CD14-positive monocyte (primary cell): ENCODE measurements around the gene COL19A1. TPM values are rescaled to one million over a fixed set of nuclear protein-coding genes. Genes with fewer than 3 reads are reported as not detected.

Source experiments
- DNase-seq, 3 donors: peaks; one replicate each; pipeline ENCODE4 v3.0.0-alpha.2; 2011 to 2022
- H2AFZ ChIP-seq: 2 replicates; pipeline ENCODE4 v1.6.0; 2012; ENCODE audit warnings: mild to moderate bottlenecking, low read depth, low read length, inconsistent platforms; ENCODE audit not compliant: insufficient read depth, poor library complexity, severe bottlenecking
- H3K27ac ChIP-seq, 2 donors: 1 replicate in 1 of 2; 2 replicates in 1 of 2; pipeline ENCODE4 v1.5.1; 2012 to 2013; ENCODE audit warnings: low read length in 2 of 2, control low read depth in 1 of 2, inconsistent platforms in 1 of 2, low read depth in 1 of 2, mild to moderate bottlenecking in 1 of 2
- H3K27me3 ChIP-seq, 2 donors: one replicate each; pipeline versions ENCODE4 v1.6.0 to v1.6.1; 2011 to 2013; ENCODE audit warnings: low read length in 2 of 2; ENCODE audit not compliant: control insufficient read depth in 2 of 2, insufficient read depth in 2 of 2
- H3K36me3 ChIP-seq, 2 donors: replicated peaks in 1 of 2; 1 replicate in 1 of 2; 2 replicates in 1 of 2; pipeline versions ENCODE4 v1.5.1 to v1.6.1; 2012 to 2013; ENCODE audit warnings: low read length in 2 of 2, control low read depth in 1 of 2, inconsistent platforms in 1 of 2, mild to moderate bottlenecking in 1 of 2; ENCODE audit not compliant: insufficient read depth in 2 of 2, control insufficient read depth in 1 of 2
- H3K4me1 ChIP-seq, 2 donors: 1 replicate in 1 of 2; 2 replicates in 1 of 2; pipeline versions ENCODE4 v1.5.1 to v1.6.1; 2012 to 2013; ENCODE audit warnings: low read length in 2 of 2, control low read depth in 1 of 2, inconsistent platforms in 1 of 2, mild to moderate bottlenecking in 1 of 2, moderate library complexity in 1 of 2; ENCODE audit not compliant: insufficient read depth in 2 of 2, control insufficient read depth in 1 of 2
- H3K4me2 ChIP-seq: replicated peaks from 2 replicates; pipeline ENCODE3; 2012; ENCODE audit warnings: low read length, moderate library complexity, mild to moderate bottlenecking; ENCODE audit not compliant: poor library complexity, severe bottlenecking; ENCODE audit errors: extremely low read depth
- H3K4me3 ChIP-seq, 3 experiments: fragments of 200-600 bp in 1 of 3; sonication (generic) in 1 of 3; replicated peaks in 1 of 3; 1 replicate in 2 of 3; 2 replicates in 1 of 3; pipeline ENCODE4 v1.5.1; 2011 to 2013; ENCODE audit warnings: low read length in 3 of 3, mild to moderate bottlenecking in 3 of 3, control low read depth in 2 of 3, low read depth in 2 of 3, inconsistent platforms in 1 of 3, moderate library complexity in 1 of 3
- H3K79me2 ChIP-seq: 2 replicates; pipeline ENCODE4 v1.6.0; 2012; ENCODE audit warnings: mild to moderate bottlenecking, control low read depth, inconsistent platforms, low read length, moderate library complexity; ENCODE audit not compliant: insufficient read depth
- H3K9ac ChIP-seq: 2 replicates; pipeline ENCODE4 v1.6.0; 2017; ENCODE audit warnings: low read length, mild to moderate bottlenecking; ENCODE audit not compliant: insufficient read depth, poor library complexity, severe bottlenecking
- H3K9me3 ChIP-seq, 2 donors: replicated peaks in 1 of 2; 1 replicate in 1 of 2; 2 replicates in 1 of 2; pipeline versions ENCODE4 v1.5.1 to v1.6.1; 2012 to 2013; ENCODE audit warnings: low read length in 2 of 2, control low read depth in 1 of 2; ENCODE audit not compliant: control insufficient read depth in 1 of 2, insufficient read depth in 1 of 2
- H4K20me1 ChIP-seq: 2 replicates; pipeline ENCODE4 v1.6.0; 2012; ENCODE audit warnings: mild to moderate bottlenecking, low read length, control low read depth, moderate library complexity; ENCODE audit not compliant: insufficient read depth
- H3K27ac Mint-ChIP-seq, 7 donors: one replicate each; pipeline ENCODE4 v1.8.0; 2020; ENCODE audit warnings: mild to moderate bottlenecking in 7 of 7, mixed read lengths in 7 of 7, moderate library complexity in 6 of 7, inconsistent platforms in 2 of 7
- H3K27me3 Mint-ChIP-seq, 3 donors: one replicate each; pipeline ENCODE4 v1.8.0; 2021 to 2022; ENCODE audit warnings: low read depth in 3 of 3, mild to moderate bottlenecking in 3 of 3, mixed read lengths in 3 of 3, moderate library complexity in 3 of 3, inconsistent platforms in 1 of 3
- H3K36me3 Mint-ChIP-seq, 2 donors: one replicate each; pipeline ENCODE4 v1.8.0; 2020; ENCODE audit warnings: mixed read lengths in 2 of 2, inconsistent platforms in 1 of 2, mild to moderate bottlenecking in 1 of 2
- H3K4me1 Mint-ChIP-seq: one replicate; pipeline ENCODE4 v1.8.0; 2020; ENCODE audit warnings: mild to moderate bottlenecking, mixed read lengths
- H3K4me3 Mint-ChIP-seq, 2 donors: one replicate each; pipeline ENCODE4 v1.8.0; 2020; ENCODE audit warnings: mild to moderate bottlenecking in 2 of 2, mixed read lengths in 2 of 2, moderate library complexity in 1 of 2
- H3K9me3 Mint-ChIP-seq, 7 donors: one replicate each; pipeline ENCODE4 v1.8.0; 2020 to 2022; ENCODE audit warnings: mixed read lengths in 7 of 7, mild to moderate bottlenecking in 6 of 7, moderate library complexity in 6 of 7, inconsistent platforms in 2 of 7
- CTCF ChIP-seq: fragments of 200-600 bp; IDR thresholded peaks from one replicate; pipeline ENCODE4 v1.8.0; 2022; ENCODE audit warnings: antibody characterized with exemption, mild to moderate bottlenecking
- WGBS: methylation state at CpG from one replicate; pipeline ENCODE4 v1.1.5; 2013; ENCODE audit warnings: missing lambda C conversion rate; ENCODE audit not compliant: insufficient coverage; 5-methylcytosine and 5-hydroxymethylcytosine counted together
- intact Hi-C, 2 donors: fragments of 100-400 bp; cut with micrococcal nuclease; formaldehyde crosslinking; loops; one replicate each; pipeline versions ENCODE4 v1.15.0 to v1.15.1; 2023
- polyA plus RNA-seq, 3 donors: library from polyadenylated mRNA; depleted of rRNA in 1 of 3; unstranded in 2 of 3; stranded (reverse) in 1 of 3; fragments of 300-500 nt in 2 of 3; fragments of >200 nt in 1 of 3; fragmentation: Illumina TruSeq in 2 of 3; gene quantifications; 1 replicate in 2 of 3; 2 replicates in 1 of 3; pipeline ENCODE4 v1.2.3, GENCODE V29; 2012 to 2021

COL19A1 gene
- polyA plus RNA-seq, 3 donors: not detected

- H2AFZ ChIP-seq: peak overlapping the region; percentile 66
- peak overlapping the region; percentile 53 to 94 for H3K4me3 Mint-ChIP-seq
- H3K9ac ChIP-seq: no peak overlapping the region
- H3K27me3 ChIP-seq: peaks cover 55 to 78% of the 10 kb centered on the region in 2 donors
- peak overlapping the region in 1 of 7 donors; percentile 71 for H3K27ac Mint-ChIP-seq
- peaks cover 2 to 4% of the 10 kb centered on the region in 2 donors for H3K36me3 Mint-ChIP-seq
- peaks cover 54 to 64% (median 58%) of the 10 kb centered on the region in 3 donors for H3K27me3 Mint-ChIP-seq
- no peak overlapping the region for H3K27ac ChIP-seq
- peaks cover 0 to 8% (median 6%) of the 10 kb centered on the region in 7 donors for H3K9me3 Mint-ChIP-seq
- H3K4me3 ChIP-seq: peak overlapping the region; percentile 6 to 57 (median 16)
- no peaks in the 10 kb centered on the region for H3K36me3 ChIP-seq
- intact Hi-C loops: no loop called here
- H4K20me1 ChIP-seq: no peaks in the 10 kb centered on the region
- peak; percentile 16 to 37 (median 17) for DNase-seq
- no peaks in the 10 kb centered on the region for H3K79me2 ChIP-seq
- H3K4me1 Mint-ChIP-seq: peaks cover 9% of the 10 kb centered on the region
- WGBS: under 1% methylated on average over 73 of the region's 80 CpGs
- TF ChIP-seq CTCF: no peak
- peaks cover 0 to 23% of the 10 kb centered on the region in 2 donors for H3K9me3 ChIP-seq
- peaks cover 7 to 8% of the 10 kb centered on the region in 2 donors for H3K4me1 ChIP-seq
- peak overlapping the region; percentile 69 for H3K4me2 ChIP-seq
Observed at GRCh38 chr6:69866770-69867638, 648 bp downstream of the COL19A1 start.

- no peak for DNase-seq
- Mint-ChIP-seq H3K4me1 (peaks cover 9% of the 10 kb centered on the region), H3K27ac (peak overlapping the region in 1 of 7 donors; percentile 12), H3K9me3 (peaks cover 0 to 8% (median 6%) of the 10 kb centered on the region in 7 donors), H3K27me3 (peaks cover 54 to 64% (median 58%) of the 10 kb centered on the region in 3 donors), H3K36me3 (peaks cover 2 to 4% of the 10 kb centered on the region in 2 donors), H3K4me3 (peak overlapping the region; percentile 49 to 85)
- peaks cover 55 to 76% of the 10 kb centered on the region in 2 donors for H3K27me3 ChIP-seq
- H4K20me1 ChIP-seq: no peaks in the 10 kb centered on the region
- H3K27ac ChIP-seq: no peak overlapping the region
- WGBS: 2% methylated on average over 6 of the region's 11 CpGs
- peak overlapping the region; percentile 69 for H3K4me2 ChIP-seq
- H3K4me3 ChIP-seq: peak overlapping the region in 1 of 3 experiments; percentile 57
- H3K9me3 ChIP-seq: peaks cover 0 to 23% of the 10 kb centered on the region in 2 donors
- no peak overlapping the region for H3K9ac ChIP-seq
- peak overlapping the region; percentile 66 for H2AFZ ChIP-seq
- H3K4me1 ChIP-seq: peaks cover 7 to 8% of the 10 kb centered on the region in 2 donors
- intact Hi-C loops: no loop called here
- no peaks in the 10 kb centered on the region for H3K36me3 ChIP-seq
- TF ChIP-seq CTCF: no peak
- no peaks in the 10 kb centered on the region for H3K79me2 ChIP-seq
Observed at GRCh38 chr6:69867639-69867976, 1.3 kb downstream of the COL19A1 start.
